Sigmoid colon (tissue), 4 donors: ENCODE measurements around the gene DHX8.

Experiments
- EP300 ChIP-seq, 4 donors: sonication (generic); formaldehyde crosslinking; IDR thresholded peaks; one replicate each; pipeline ENCODE4 v1.6.1; 2017; ENCODE audit warnings: antibody characterized with exemption in 4 of 4
- POLR2A ChIP-seq, 2 donors: fragments of 450-650 bp; IDR thresholded peaks; one replicate each; pipeline ENCODE4 v1.6.1; 2016; ENCODE audit warnings: antibody characterized with exemption in 2 of 2, mild to moderate bottlenecking in 2 of 2, moderate library complexity in 2 of 2
- POLR2AphosphoS5 ChIP-seq, 4 donors: sonication (generic); formaldehyde crosslinking; IDR thresholded peaks; one replicate each; pipeline ENCODE4 v1.6.1; 2017; ENCODE audit warnings: antibody characterized with exemption in 4 of 4
- TF ChIP-seq, protein P1 (sequence below), 4 experiments: fragments of 450-650 bp in 3 of 4; fragments of 200-600 bp in 1 of 4; IDR thresholded peaks; one replicate each; pipeline ENCODE4 v1.5.1; 2016 to 2019; ENCODE audit warnings: antibody characterized with exemption in 4 of 4, mild to moderate bottlenecking in 3 of 4, moderate library complexity in 2 of 4

DNA sequence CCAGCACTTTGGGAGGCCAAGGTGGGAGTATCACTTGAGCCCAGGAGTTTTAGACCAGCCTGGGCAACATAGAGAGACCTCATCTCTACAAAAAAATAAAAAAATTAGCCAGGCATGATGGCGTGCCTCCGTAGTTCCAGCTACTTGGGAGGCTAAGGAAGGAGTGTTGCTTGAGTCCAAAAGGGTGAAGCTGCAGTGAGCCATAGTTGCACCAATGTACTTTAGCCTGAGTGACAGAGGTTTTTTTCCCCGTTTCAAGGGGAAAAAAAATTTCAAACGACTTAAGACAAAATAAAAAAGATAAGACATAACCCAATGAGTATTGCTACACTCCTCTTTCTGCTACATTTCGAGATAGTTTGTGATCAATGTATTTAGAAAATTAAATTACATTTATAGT, 6.8 kb downstream of the DHX8 start:
- TF ChIP-seq, protein P1, sequence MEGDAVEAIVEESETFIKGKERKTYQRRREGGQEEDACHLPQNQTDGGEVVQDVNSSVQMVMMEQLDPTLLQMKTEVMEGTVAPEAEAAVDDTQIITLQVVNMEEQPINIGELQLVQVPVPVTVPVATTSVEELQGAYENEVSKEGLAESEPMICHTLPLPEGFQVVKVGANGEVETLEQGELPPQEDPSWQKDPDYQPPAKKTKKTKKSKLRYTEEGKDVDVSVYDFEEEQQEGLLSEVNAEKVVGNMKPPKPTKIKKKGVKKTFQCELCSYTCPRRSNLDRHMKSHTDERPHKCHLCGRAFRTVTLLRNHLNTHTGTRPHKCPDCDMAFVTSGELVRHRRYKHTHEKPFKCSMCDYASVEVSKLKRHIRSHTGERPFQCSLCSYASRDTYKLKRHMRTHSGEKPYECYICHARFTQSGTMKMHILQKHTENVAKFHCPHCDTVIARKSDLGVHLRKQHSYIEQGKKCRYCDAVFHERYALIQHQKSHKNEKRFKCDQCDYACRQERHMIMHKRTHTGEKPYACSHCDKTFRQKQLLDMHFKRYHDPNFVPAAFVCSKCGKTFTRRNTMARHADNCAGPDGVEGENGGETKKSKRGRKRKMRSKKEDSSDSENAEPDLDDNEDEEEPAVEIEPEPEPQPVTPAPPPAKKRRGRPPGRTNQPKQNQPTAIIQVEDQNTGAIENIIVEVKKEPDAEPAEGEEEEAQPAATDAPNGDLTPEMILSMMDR (IDR thresholded peaks at IDR 0.05) = no peak
- TF ChIP-seq POLR2A (IDR thresholded peaks at IDR 0.05) (no peak), EP300 (IDR thresholded peaks at IDR 0.05) (no peak), POLR2AphosphoS5 (IDR thresholded peaks at IDR 0.05) (no peak)
